ENCODE results near the gene RFX4. TPM values are rescaled to one million over a fixed set of nuclear protein-coding genes. Genes with fewer than 3 reads are reported as not detected.

The RFX4 gene
- total and polyA plus RNA-seq, 12 donors = 0.01 to 0.11 (median 0.11) TPM; not detected in 9

DNA sequence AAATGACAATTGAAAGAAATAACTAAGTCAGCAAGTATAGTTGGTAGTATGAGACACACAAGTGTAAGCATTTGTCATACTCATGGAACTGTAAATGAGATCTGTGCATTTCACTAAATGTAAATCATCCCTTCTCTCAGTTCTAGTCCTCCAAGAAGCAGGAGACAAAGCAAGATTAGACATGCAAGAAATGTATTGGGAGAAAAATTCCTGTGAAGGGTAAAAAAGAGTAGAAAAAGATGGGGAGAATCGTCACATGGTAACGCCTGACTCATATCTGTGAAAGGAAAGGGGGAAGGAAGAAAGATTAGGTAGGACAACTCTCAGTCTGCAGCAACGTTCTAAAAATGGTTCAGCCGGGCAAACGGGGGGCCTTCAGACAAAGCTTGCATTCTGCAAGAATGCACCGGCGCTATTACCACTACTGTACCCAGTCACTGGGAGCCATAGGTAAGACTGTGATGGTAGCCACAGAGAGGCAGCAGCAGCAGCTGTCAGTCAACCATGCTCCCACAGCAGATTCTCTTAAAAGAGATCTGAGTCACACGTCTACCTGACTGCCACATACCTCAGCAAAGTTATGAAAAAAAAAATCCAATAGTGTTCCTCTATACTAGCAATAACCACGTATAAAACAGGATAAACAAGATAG lies 18.0 kb upstream of the RFX4 start:
- Histone ChIP-seq H3K4me3 (no peak overlapping the region), H3K27ac (no peak overlapping the region), H3K9me3 (peaks cover 0 to 15% (median 3%) of the 10 kb centered on the region in 11 donors), H3K27me3 (peaks cover 4 to 48% (median 37%) of the 10 kb centered on the region in 7 donors), H3K4me1 (no peaks in the 10 kb centered on the region), H3K36me3 (no peaks in the 10 kb centered on the region)
- 38 to 47% methylated on average over 9 of the region's 9 CpGs for WGBS, 2 donors
- ATAC-seq = no peak
- no peak for DNase-seq
- intact Hi-C loops (cut with DNase I) = no loop called here
- TF ChIP-seq, protein P1, sequence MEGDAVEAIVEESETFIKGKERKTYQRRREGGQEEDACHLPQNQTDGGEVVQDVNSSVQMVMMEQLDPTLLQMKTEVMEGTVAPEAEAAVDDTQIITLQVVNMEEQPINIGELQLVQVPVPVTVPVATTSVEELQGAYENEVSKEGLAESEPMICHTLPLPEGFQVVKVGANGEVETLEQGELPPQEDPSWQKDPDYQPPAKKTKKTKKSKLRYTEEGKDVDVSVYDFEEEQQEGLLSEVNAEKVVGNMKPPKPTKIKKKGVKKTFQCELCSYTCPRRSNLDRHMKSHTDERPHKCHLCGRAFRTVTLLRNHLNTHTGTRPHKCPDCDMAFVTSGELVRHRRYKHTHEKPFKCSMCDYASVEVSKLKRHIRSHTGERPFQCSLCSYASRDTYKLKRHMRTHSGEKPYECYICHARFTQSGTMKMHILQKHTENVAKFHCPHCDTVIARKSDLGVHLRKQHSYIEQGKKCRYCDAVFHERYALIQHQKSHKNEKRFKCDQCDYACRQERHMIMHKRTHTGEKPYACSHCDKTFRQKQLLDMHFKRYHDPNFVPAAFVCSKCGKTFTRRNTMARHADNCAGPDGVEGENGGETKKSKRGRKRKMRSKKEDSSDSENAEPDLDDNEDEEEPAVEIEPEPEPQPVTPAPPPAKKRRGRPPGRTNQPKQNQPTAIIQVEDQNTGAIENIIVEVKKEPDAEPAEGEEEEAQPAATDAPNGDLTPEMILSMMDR (IDR thresholded peaks at IDR 0.05) = no peak

DNA sequence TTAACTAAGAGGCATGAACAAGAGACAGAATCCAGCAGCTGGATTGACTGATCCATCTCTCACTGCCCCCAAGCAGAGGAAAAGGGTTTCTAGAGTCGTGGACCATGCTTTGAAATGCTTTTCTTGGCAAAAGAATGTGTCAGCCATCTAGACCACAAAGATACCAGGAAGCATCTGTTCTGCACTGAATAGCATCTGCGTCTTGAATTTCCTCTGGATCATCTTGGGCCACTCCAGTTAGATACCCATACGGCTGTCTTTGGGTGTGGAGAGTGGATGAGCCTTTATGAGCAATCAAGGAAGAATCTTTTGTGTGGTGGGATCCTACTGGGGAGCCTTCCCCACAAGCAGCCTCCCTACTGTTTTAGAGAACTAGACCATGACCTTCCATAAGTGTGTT lies 16.0 kb upstream of the RFX4 start:
- peaks cover 0 to 10% (median 0%) of the 10 kb centered on the region in 11 donors for H3K9me3 ChIP-seq
- H3K36me3 ChIP-seq = no peaks in the 10 kb centered on the region
- 53 to 54% methylated on average over 3 of the region's 3 CpGs for WGBS, 2 donors
- no peak for ATAC-seq
- intact Hi-C loops (cut with DNase I) = no loop called here
- TF ChIP-seq, protein P1 (IDR thresholded peaks at IDR 0.05) = no peak
- no peak overlapping the region for H3K4me3 ChIP-seq
- DNase-seq = no peak
- H3K27ac ChIP-seq = no peak overlapping the region
- H3K4me1 ChIP-seq = no peaks in the 10 kb centered on the region
- H3K27me3 ChIP-seq = peaks cover 4 to 44% (median 33%) of the 10 kb centered on the region in 7 donors

DNA sequence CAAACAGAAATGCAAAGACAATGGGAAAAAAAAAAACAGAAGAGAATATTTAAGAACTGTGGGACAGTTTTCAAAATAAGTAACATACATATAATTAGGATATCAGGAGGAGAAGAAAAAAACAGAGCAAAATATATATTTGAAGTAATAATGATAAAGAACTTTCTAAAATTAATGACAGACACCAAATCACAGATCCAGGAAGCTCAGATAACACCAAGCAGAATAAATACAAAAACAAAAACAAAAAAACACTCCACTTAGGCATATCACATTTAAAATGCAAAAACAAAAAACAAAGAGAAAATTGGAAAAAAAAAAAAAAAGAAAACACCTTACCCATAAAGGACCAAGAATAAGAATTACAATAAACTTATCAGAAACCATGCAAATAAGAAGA lies 9.6 kb upstream of the RFX4 start:
- no peak overlapping the region for H3K4me3 ChIP-seq
- no peaks in the 10 kb centered on the region for H3K36me3 ChIP-seq
- ATAC-seq = no peak
- H3K27ac ChIP-seq = no peak overlapping the region
- intact Hi-C loops (cut with DNase I) = no loop called here
- H3K9me3 ChIP-seq = peaks cover 0 to 10% (median 0%) of the 10 kb centered on the region in 11 donors
- peaks cover 0 to 42% (median 18%) of the 10 kb centered on the region in 7 donors for H3K27me3 ChIP-seq
- H3K4me1 ChIP-seq = no peaks in the 10 kb centered on the region
- TF ChIP-seq, protein P1 (IDR thresholded peaks at IDR 0.05) = no peak
- DNase-seq = no peak

DNA sequence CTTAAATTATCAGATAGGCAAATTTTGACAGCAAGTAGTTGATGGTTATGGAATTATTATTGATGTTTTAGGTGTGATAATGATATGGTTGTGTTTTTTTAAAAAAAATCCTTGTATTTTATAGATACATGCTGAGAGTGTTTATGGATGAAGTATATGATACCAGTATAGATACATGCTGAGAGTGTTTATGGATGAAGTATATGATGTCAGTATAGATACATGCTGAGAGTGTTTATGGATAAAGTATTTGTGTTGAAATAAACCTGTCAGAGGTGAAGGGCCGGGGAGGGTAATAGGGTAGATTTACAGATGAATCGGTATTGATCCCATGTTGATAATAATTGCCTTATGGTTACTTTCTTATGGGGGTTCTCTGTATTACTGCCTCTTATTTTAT lies 6.0 kb upstream of the RFX4 start:
- no peak for DNase-seq
- no peak for ATAC-seq
- Histone ChIP-seq H3K27me3 (peaks cover 14 to 76% (median 52%) of the 10 kb centered on the region in 7 donors), H3K9me3 (no peaks in the 10 kb centered on the region), H3K4me3 (no peak overlapping the region), H3K4me1 (peaks cover 0 to 16% (median 12%) of the 10 kb centered on the region in 9 donors), H3K27ac (no peak overlapping the region), H3K36me3 (no peaks in the 10 kb centered on the region)
- TF ChIP-seq, protein P1 (IDR thresholded peaks at IDR 0.05) = no peak
- intact Hi-C loops (cut with DNase I) = no loop called here
- 92 to 97% methylated on average over 2 of the region's 2 CpGs for WGBS, 2 donors
